PFSK-1 (cell line): ENCODE data around the gene MAEA.

Experiments used
- FOXP2 ChIP-seq: optimal IDR thresholded peaks from 2 replicates; pipeline ENCODE3; 2011; ENCODE audit warnings: borderline replicate concordance, control low read depth, inconsistent platforms; ENCODE audit not compliant: insufficient read depth; ENCODE audit errors: extremely low read length, extremely low read depth
- POLR2AphosphoS5 ChIP-seq: IDR thresholded peaks from 2 replicates; pipeline ENCODE4 v1.6.1; 2012; ENCODE audit warnings: low read depth, mild to moderate bottlenecking, control low read depth, low read length, moderate library complexity
- REST ChIP-seq, 2 experiments: IDR thresholded peaks; 2 replicates each; pipeline versions ENCODE4 v1.6.1 to v1.8.0; 2011 to 2012; ENCODE audit warnings: low read depth in 2 of 2, low read length in 2 of 2, control low read depth in 1 of 2, inconsistent platforms in 1 of 2, mild to moderate bottlenecking in 1 of 2, moderate library complexity in 1 of 2; ENCODE audit not compliant: insufficient read depth in 1 of 2
- SIN3A ChIP-seq: IDR thresholded peaks from 2 replicates; pipeline ENCODE4 v1.6.1; 2012; ENCODE audit warnings: mild to moderate bottlenecking, low read length, moderate library complexity, borderline replicate concordance; ENCODE audit not compliant: insufficient read depth
- TAF1 ChIP-seq: IDR thresholded peaks from 2 replicates; pipeline ENCODE4 v1.6.1; 2012; ENCODE audit warnings: low read length, control low read depth, borderline replicate concordance; ENCODE audit not compliant: insufficient read depth

The MAEA gene

GRCh38 chr4:1358421-1359143 lies 68.9 kb downstream of the MAEA start:
- no peak for TF ChIP-seq REST (IDR thresholded peaks at IDR 0.05; ENCODE audit: insufficient read depth in 1 of 2, low read depth in 2 of 2, low read length in 2 of 2)
- no peak for TF ChIP-seq FOXP2
- no peak for TF ChIP-seq SIN3A
- no peak for TF ChIP-seq POLR2AphosphoS5
- TF ChIP-seq TAF1 = no peak

- no peak for TF ChIP-seq SIN3A
- TF ChIP-seq TAF1 = no peak
- TF ChIP-seq FOXP2 = no peak
- TF ChIP-seq REST (IDR thresholded peaks at IDR 0.05; ENCODE audit: insufficient read depth in 1 of 2, low read depth in 2 of 2, low read length in 2 of 2) = no peak
- no peak for TF ChIP-seq POLR2AphosphoS5
Observed at GRCh38 chr4:1359144-1359501, 69.4 kb downstream of the MAEA start.

- TF ChIP-seq FOXP2 (no peak), POLR2AphosphoS5 (no peak), REST (IDR thresholded peaks at IDR 0.05; ENCODE audit: insufficient read depth in 1 of 2, low read depth in 2 of 2, low read length in 2 of 2) (no peak), TAF1 (no peak), SIN3A (no peak)
Observed at GRCh38 chr4:1359976-1360375, 70.3 kb downstream of the MAEA start.

- TF ChIP-seq FOXP2 = no peak
- no peak for TF ChIP-seq TAF1
- TF ChIP-seq REST (IDR thresholded peaks at IDR 0.05; ENCODE audit: insufficient read depth in 1 of 2, low read depth in 2 of 2, low read length in 2 of 2) = no peak
- no peak for TF ChIP-seq POLR2AphosphoS5
- no peak for TF ChIP-seq SIN3A
Observed at GRCh38 chr4:1360423-1361283, 71.0 kb downstream of the MAEA start.
